ENCODE data around the gene TMEM17.

Gene TMEM17

DNA sequence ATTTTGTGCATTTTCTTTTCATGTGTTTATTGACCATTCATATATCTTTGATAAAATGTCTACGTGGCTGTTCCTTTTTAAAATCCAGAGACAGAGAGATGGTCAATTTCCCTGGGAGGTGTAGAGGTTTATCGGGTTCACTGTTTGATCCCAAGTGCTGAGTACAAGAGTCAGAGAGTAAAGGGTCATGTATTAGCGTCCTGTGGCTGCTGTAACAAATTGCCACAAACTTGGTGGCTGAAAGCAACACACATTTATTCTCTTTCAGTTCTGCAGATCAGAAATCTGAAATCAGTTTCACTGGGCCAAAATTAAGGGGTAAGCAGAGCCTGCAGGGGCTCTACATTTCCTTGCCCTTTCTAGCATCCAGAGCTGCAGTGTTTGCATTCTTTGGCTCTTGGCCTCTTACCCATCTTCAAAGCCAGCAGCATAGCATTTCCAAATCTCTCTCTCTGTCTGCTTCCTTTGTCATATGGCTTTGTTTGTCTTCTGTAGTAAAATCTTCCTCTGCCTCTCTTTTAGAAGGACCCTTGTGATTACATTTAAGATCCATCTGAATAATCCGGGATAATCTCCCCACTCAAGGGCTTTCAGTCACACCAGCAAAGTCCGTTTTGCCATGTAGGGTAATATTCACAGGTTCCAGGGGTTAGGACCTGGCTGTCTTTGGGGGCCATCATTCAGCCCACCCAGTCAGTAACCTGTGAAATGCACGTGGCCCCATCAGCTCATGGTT lies 49.9 kb downstream of the TMEM17 start:
- DNase-seq (ENCODE audit: low read depth), result no peak

DNA sequence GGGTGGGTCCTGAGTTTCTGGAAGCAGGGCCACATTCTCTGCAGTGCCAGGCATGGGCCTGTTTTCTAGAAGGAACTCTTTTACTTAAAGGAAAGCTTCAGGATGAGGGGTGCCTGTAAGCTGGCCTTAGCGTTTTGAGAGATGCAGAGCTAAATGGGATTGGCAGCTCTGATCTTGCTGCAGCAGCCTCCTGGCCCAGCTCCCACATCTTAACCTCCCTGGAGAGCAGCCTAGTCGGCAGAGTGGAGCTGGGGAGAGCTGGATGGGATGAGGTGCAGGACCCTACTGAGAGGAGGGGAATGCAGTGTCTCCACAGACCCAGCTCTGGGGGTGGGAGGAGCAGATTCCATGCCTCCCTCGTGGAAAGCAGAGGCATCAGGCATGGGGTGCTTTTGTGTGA lies 52.0 kb downstream of the TMEM17 start:
- no peak for DNase-seq (ENCODE audit: low read depth)

DNA sequence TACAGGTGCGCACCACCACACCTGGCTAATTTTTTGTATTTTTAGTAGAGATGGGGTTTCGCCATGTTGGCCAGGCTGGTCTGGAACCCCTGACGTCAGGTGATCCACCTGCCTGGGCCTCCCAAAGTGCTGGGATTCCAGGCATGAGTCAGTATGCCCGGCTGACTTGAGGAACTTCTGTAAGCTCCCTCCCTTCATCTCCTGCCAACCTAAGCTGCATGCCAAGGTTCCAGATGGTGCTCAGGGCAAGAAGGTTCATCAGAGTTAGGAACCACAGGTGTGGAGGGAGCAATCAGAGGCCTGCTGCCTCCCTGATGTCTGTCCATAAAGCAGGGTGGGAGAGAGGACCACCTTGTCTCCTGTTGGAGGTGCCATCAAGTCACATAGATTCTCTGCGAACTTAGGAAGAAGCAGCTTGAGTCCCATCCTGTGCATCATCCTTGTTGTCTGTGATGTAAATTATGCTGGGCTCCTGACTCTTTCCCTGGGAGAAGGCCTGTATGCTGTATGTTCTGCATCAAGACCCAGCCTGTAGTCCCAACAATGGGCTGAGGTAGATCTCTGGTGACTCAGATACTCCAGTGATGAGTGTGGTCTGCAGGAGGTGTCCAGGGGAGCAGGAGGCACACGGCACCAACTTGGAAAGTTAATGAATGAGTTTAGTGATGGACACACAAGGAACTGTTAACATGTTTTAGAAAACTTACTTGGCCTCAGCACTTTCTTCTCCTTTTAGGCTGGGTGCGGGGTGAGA lies 53.1 kb downstream of the TMEM17 start:
- no peak for DNase-seq (ENCODE audit: low read depth)

DNA sequence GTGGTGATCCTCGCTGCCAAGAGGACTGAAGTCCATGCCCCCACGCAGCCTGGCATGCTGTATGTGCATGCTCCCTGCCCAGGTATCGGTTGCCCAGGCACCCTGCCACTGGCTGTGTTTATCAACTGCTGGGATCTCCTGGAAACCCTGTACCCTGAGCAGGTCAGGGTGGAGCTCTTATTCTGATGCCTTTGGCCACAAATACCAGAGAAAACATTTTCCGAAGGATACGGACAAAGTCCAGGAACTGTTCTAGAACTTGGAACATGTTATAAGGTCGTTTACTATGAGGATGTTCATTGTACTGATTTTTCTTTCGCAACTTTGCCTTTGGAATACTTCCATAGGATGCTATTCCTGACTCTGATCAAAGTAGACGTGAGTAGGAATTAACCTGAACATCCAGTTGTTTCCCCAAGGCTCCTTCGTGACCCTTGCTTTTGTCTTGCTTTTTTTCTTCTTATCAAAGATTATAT lies 55.2 kb downstream of the TMEM17 start:
- DNase-seq (ENCODE audit: low read depth), result no peak

Data from stimulated activated CD8-positive, alpha-beta memory T cell treated with anti-CD3 and anti-CD28 coated beads, Interleukin-15, amount 100 ng/mL, for 24 hours (primary cell).